ENCODE measurements around the gene SMARCC1. TPM values are rescaled to one million over a fixed set of nuclear protein-coding genes. Genes with fewer than 3 reads are reported as not detected.
"Not testable (repeated sequence)": the region's sequence is repeated elsewhere in the genome, so short reads cannot be mapped to it uniquely, and the experiment has no call there.

The SMARCC1 gene
- total RNA-seq, 1 donor from 2014 or later: 113 TPM

DNA sequence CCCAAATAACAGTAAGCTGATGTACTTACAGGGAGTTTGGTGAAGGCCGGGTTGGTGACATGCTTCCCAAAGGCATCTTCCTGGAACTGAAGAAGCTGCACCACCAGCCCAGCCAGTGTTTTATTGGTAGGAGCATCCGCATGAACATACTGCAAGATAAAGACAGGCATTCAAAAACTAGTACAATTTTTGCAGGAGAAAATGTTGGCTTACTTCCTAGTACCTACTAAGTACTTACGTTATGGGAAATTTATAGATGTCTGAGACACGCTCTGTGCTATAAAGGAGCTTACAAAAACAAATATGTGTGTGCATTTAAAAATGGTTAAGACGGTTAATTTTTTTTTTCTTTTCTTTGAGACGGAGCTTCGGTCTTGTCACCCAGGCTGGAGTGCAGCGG lies 8.9 kb downstream of the SMARCC1 start:
- intact Hi-C loops (cut with micrococcal nuclease): no loop called here

- intact Hi-C loops (cut with micrococcal nuclease): no loop called here
Measured at GRCh38 chr3:47772047-47772446, 9.6 kb downstream of the SMARCC1 start.

DNA sequence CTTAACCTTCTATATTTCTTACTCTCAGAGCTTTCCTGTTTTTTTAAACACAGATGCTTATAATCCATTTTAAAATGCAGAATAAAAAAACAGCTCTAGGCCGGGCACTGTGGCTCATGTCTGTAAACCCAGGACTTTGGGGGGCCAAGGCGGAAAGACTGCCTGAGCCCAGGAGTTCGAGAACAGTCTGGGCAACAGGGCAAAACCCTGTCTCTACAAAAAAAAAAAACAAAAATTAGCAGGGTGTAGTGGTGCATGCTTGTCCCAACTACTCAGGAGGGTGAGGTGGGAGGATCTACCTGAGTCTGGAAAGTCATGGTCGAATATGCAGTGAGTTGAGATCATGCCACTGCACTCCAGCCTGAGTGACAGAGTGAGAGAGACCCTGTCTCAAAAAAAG lies 15.5 kb downstream of the SMARCC1 start:
- intact Hi-C loops (cut with micrococcal nuclease): no loop called here

- intact Hi-C loops (cut with micrococcal nuclease): no loop called here
Measured at GRCh38 chr3:47762233-47762632, 19.5 kb downstream of the SMARCC1 start.

GRCh38 chr3:47761046-47761445 lies 20.6 kb downstream of the SMARCC1 start:
- intact Hi-C loops (cut with micrococcal nuclease): no loop called here

DNA sequence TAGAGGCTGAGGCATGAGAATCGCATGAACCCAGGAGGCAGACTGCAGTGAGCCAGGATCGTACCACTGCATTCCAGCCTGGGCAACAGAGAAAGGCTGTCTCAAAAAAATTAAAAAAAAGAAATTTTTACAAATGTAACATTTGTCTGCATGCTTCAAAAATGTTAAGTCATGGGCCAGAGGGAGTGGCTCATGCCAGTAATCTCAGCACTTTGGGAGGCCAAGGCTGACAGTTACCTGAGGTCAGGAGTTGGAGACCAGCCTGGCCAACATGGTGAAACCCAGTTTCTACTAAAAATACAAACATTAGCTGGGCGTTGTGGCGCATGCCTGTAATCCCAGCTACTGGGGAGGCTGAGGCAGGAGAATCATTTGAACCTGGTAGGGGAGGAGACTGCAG lies 21.5 kb downstream of the SMARCC1 start:
- intact Hi-C loops (cut with micrococcal nuclease): not testable (repeated sequence)

DNA sequence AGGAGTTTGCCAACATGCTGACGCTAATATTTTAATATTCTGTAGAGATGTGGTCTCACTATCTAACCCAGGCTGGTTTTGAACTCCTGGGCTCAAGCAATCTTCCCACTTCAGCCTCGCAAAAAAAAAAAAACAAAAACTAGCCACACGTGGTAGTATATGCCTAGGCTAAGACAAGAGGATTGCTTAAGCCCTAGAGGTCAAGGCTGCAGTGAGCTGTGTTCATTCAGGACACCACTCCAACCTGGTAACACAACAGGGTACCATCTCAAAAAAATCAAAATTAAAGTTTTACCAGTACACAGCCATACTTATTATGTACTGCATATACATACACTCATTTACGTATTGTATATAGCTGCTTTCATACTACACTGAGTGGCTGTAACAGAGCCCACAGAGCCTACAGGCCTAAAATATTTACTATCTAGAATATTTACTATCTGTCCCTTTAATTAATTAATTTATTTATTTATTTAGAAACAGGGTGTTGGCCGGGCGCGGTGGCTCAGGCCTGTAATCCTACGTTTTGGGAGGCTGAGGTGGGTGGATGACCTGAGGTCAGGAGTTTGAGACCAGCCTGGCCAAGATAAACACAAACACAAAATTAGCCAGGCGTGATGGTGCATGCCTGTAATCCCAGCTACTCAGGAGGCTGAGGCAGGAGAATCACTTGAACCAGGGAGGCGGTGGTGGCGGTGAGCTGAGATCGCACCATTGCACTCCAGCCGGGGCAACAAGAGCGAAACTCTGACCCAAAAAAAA lies 23.2 kb downstream of the SMARCC1 start:
- intact Hi-C loops (cut with micrococcal nuclease): no loop called here

GRCh38 chr3:47752716-47753115 lies 29.0 kb downstream of the SMARCC1 start:
- intact Hi-C loops (cut with micrococcal nuclease): no loop called here

DNA sequence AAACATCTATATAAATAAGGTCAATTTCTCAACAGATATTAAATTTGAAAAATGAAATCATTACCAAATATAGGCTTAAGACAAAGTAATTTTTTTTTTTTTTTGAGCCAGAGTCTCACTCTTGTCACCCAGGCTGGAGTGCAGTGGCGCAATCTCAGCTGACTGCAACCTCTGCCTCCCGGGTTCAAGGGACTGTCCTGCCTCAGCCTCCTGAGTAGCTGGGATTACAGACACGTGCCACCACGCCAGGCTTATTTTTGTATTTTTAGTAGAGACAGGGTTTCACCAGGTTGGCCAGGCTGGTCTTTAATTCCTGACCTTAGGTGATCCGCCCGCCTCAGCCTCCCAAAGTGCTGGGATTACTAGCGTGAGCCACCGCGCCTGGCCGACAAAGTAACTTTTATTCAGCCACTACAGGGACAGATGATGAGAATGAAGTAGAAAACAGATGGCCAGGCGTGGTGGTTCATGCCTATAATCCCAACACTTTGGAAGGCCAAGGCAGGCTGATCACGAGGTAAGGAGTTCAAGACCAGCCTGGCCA lies 30.8 kb downstream of the SMARCC1 start:
- intact Hi-C loops (cut with micrococcal nuclease): not testable (repeated sequence)

DNA sequence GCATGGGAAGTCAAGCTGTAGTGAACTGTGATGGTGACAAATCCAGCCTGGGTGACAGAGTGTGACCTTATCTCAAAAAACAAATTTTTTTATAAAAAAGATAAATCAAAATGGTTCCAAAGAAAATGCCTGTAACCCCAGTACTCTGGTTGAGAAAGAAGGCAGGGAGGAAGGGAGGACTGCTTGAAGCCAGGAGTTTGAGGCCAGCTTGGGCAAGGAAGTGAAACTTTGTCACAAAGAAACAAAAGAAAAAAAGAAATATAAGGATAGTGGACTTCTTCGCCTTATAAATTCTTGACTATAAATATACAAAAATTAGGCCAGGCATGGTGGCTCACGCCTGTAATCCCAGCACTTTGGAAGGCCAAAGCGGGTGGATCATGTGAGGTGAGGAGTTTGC lies 34.1 kb downstream of the SMARCC1 start:
- intact Hi-C loops (cut with micrococcal nuclease): no loop called here

DNA sequence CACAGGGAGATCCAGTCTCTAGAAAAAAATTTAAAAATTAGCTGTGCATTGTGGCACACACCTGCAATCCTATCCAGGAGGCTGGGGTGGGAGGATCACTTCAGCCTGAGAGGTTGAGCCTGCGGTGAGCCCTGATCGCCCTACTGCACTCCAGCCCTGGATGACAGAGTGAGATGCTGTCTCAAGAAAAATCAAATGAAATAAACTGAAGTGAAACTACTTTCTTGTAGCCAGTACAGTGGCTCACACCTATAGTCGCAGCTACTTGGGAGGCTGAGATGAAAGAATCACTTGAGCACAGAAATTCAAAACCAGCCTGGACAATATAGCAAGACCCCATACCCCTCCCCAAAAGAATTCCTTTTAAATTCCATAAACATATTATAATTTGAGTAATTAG lies 35.4 kb downstream of the SMARCC1 start:
- intact Hi-C loops (cut with micrococcal nuclease): no loop called here

- intact Hi-C loops (cut with micrococcal nuclease): no loop called here
Measured at GRCh38 chr3:47743855-47744254, 37.8 kb downstream of the SMARCC1 start.

DNA sequence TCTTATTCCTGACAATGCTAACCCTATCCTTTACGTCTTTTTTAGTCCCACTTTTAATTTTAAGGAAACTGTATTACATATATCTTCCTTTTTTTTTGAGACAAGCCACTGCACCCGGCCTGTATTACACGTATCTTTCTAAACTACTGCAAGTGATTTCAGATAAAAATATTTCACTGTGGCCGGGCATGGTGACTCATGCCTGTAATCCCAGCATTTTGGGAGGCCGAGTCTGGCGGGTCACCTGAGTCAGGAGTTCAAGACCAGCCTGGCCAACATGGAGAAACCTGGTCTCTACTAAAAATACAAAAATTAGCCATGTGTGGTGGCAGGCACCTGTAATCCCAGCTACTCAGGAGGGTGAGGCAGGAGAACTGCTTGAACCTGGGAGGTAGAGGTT lies 38.3 kb downstream of the SMARCC1 start:
- intact Hi-C loops (cut with micrococcal nuclease): not testable (repeated sequence)

GRCh38 chr3:47741925-47742324 lies 39.8 kb downstream of the SMARCC1 start:
- intact Hi-C loops (cut with micrococcal nuclease): no loop called here

GRCh38 chr3:47732143-47732542 lies 49.5 kb downstream of the SMARCC1 start:
- intact Hi-C loops (cut with micrococcal nuclease): no loop called here

DNA sequence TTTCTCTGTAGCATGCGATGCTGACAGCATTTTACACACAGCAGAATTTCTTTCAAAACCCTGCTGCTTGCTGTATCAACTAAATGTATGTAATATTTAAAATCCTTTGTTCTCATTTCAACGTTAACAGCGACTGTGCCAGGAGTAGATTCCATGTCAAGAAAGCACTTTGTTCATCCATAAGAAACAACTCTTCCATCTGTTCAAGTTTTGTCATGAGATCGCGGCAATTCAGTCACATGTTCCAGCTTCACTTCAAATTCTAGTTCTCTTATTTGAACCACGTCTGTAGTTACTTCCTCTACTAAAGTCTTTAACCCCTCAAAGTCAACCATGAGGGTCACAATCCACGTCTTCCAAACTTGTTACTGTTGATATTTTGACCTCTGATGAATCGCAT lies 50.6 kb downstream of the SMARCC1 start:
- intact Hi-C loops (cut with micrococcal nuclease): no loop called here

DNA sequence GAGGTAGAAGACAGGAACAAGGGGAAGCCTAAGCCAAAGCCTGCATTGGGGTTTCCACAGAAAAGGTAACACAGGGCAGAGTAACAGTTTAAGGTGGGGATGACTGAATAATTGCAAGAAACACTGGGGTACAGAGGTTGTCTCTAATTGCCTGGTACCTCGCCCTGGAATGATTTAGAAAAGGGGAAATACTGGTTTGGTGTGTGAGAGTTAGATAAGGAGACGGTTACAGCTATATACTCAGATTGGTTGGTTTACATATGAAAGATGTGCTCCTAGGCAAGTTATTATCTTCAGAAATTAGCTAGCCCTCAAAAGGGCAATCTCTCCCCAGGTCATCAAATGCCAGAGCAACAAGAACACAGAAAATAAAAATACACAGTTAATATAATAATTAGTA lies 58.8 kb downstream of the SMARCC1 start:
- intact Hi-C loops (cut with micrococcal nuclease): no loop called here

- intact Hi-C loops (cut with micrococcal nuclease): not testable (repeated sequence)
Measured at GRCh38 chr3:47717448-47717847, 64.2 kb downstream of the SMARCC1 start.

DNA sequence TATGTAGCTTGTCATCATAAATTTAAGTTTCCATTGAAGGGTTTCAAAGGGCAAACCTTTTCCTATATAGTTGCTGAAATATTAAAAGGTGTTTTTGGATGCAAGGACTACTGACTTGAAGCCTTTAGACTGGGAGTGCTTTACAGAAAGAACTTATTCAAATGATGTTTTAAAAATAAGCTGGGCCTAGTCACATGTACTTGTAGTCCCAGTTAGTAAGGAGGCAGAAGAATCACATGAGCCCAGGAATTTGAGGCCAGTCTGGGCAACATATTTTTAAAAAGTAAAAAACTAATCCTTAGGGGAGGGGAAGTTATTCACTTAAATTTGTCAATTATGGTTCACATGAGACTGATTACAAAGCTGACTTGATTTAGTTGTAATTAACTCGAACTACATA lies 65.0 kb downstream of the SMARCC1 start:
- intact Hi-C loops (cut with micrococcal nuclease): no loop called here

DNA sequence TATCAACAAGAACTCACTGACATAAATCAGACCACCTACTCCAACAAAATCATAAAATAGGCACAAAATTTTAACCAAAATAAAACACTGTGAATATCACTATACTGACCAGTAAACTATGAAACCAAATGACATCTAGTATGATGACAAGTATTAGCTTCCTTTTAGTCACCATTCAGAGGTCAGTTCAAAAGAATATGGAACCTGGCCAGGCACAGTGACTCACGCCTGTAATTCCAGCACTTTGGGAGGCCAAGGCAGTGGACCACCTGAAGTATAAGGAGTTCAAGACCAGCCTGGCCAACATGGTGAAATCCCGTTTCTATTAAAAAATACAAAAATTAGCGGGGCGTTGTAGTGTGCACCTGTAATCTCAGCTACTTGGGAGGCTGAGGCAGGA lies 65.8 kb downstream of the SMARCC1 start:
- intact Hi-C loops (cut with micrococcal nuclease): no loop called here

DNA sequence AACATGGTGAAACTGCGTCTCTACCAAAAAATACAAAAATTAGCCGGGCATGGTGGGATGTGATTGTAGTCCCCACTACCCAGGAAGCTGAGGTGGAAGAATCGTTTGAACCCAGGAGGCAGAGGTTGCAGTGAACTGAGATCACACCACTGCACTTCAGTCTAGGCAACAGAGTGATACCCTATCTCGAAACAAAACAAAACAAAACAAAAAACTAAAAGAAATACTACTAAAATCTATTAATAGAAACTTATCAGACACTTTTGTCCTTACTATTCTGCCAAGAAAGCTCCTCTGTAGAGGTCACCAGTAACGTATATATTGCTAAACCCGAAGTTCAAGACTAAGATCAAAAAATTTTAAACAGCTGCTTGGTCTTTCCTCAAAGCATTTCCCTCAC lies 67.1 kb downstream of the SMARCC1 start:
- intact Hi-C loops (cut with micrococcal nuclease): no loop called here

- intact Hi-C loops (cut with micrococcal nuclease): no loop called here
Measured at GRCh38 chr3:47713655-47714054, 68.0 kb downstream of the SMARCC1 start.

DNA sequence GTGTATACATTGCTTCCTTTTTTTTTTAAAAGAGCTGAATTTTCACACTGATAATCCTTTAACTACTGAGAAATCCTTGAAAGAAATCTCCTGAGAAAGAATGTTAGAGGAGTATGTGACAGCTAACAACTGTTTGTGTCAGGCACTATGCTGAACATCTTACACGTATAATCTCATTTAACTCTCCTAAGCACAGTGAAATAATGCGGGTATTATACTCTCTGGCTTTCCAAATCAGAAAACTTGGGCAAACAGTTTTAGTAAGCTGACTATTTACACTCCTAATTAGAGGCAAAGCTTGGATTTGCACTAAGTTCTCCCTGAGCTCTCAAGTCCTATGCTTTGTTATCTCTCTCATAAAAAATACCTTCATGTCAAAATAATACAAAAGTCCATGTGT lies 69.3 kb downstream of the SMARCC1 start:
- intact Hi-C loops (cut with micrococcal nuclease): no loop called here

Data from T-helper 1 cell treated with Interleukin-12 subunit alpha and Interleukin-12 subunit beta and Interleukin-4 antibody, amounts not matched to agents 30 ng/mL and 1 ng/mL, for 36 hours (primary cell).